Prostate gland (tissue), 2 donors: ENCODE results near the gene MYO7B.

ENCODE experiments used
- CTCF ChIP-seq, 4 experiments: fragments of 200-600 bp in 2 of 4; fragments of 450-650 bp in 2 of 4; sonication (generic) in 2 of 4; IDR thresholded peaks; 1 replicate in 3 of 4; 2 replicates in 1 of 4; pipeline ENCODE4 v1.5.1; 2016 to 2019; ENCODE audit warnings: antibody characterized with exemption in 4 of 4, mild to moderate bottlenecking in 2 of 4, moderate library complexity in 2 of 4
- POLR2A ChIP-seq: fragments of 450-650 bp; IDR thresholded peaks from one replicate; pipeline ENCODE4 v1.6.1; 2016; ENCODE audit warnings: antibody characterized with exemption, mild to moderate bottlenecking

DNA sequence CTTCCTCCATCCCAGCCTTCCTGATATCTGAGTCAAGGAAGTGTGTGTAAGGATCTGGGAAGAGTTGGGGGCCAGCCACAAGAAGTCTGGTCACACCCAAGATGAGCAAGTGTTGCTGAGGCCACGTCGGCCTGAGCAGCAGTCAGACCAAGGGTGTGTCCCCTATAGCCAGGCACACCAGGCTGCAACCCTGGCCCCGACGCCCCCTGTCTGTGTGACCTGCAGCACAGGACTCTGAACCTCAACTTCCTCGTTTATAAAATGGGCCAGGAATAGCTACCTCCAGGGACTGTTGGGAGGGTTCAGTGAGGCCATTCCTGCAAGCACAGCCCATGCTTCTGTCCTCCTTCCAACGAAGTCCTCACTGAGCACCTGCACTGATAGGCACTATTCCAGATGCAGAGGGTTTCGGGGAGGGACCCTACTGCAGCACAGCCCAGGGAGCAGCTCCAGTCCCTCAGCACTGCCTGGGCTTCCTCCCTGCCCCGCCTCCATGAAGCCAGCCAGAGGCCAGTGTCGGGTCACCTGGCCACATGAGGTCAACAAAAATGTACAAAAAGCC lies 126.5 kb downstream of the MYO7B start:
- TF ChIP-seq POLR2A (no peak), CTCF (IDR thresholded peaks at IDR 0.05) (no peak)
